ENCODE measurements around the gene SCLY. TPM values are rescaled to one million over a fixed set of nuclear protein-coding genes. Genes with fewer than 3 reads are reported as not detected.
A peak's percentile ranks its signal among the peaks of the same experiment; 100 is the strongest.

SCLY gene
- total and polyA plus RNA-seq, 2 of the 13 experiments (the other 11 are each of a cell fraction or from before 2014, with no cell fraction given), result 27.9 to 38.6 TPM

DNA sequence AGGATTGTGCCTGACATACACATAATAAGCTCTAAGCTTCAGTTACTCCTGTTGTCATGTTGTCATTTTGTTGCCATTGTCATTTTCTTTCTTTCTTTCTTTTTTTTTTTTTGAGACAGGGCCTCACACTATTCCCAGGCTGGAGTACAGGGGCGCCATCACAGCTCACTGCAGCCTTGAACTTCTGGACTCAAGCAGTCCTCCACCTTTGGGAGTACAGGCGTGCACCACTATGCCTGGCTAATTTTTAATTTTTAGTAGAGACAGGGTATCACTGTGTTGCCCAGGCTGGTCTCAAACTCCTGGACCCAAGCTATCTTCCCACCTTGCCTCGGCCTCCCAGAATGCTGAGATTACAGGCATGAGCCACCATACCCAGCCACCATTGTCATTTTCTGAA, 30.9 kb upstream of the SCLY start:
- Histone ChIP-seq H3K9me3 (ENCODE audit: low read length) (no peaks in the 10 kb centered on the region), H3K27me3 (ENCODE audit: control insufficient read depth in 1 of 2, insufficient read depth in 2 of 2, low read length in 2 of 2) (no peaks in the 10 kb centered on the region), H4K20me1 (ENCODE audit: insufficient read depth, low read length) (no peaks in the 10 kb centered on the region), H3K4me1 (ENCODE audit: insufficient read depth, low read length) (peaks cover 14% of the 10 kb centered on the region), H3K9ac (ENCODE audit: insufficient read depth, low read depth, low read length) (no peak overlapping the region), H3K4me2 (ENCODE audit: low read depth, low read length) (peak overlapping the region; percentile 28; the same call in 1 of the 2 replicates), H3K4me3 (replicated peaks in 1 of 3; ENCODE audit: insufficient read depth in 1 of 3, low read depth in 2 of 3, low read length in 3 of 3) (no peak overlapping the region), H3K27ac (ENCODE audit: extremely low read length, insufficient read depth, low read length) (peak overlapping the region; percentile 28), H3K79me2 (ENCODE audit: insufficient read depth, low read length) (no peaks in the 10 kb centered on the region), H3K36me3 (replicated peaks in 1 of 2; ENCODE audit: control insufficient read depth in 1 of 2, insufficient read depth in 2 of 2, low read length in 2 of 2) (peaks cover 21 to 44% of the 10 kb centered on the region in 2 experiments), H2AFZ (ENCODE audit: low read length) (no peak overlapping the region)
- 70% methylated on average over 3 of the region's 3 CpGs for WGBS (ENCODE audit: low lambda C conversion rate)
- peak; percentile 61 for FAIRE-seq
- in situ Hi-C loops (cut with HindIII; ENCODE audit: extremely low pct_ligation_motif_present, low pct_unique_long_range_greater_than_20kb) (no loop called here), intact Hi-C loops (cut with micrococcal nuclease; ENCODE audit: unreplicated experiment) (no loop called here)
- BruUV-seq (replicated peaks), result no TSS peak
- ChIA-PET POLR2A (interaction anchor here (2.8 kb wide), 1 partner anchor 31 kb away, joined by 14 read pairs; the partner anchor contains the start of gene SCLY), CTCF (ENCODE audit: low intra/inter-chr PET ratio, low total read pairs) (no interaction called here)
- DNase-seq (ENCODE audit: low spot score), result peak; percentile 42
- peak; percentile 91 for ATAC-seq
- TF ChIP-seq ZNF557 (CRISPR knock-in tag; IDR thresholded peaks at IDR 0.05) (no peak), CREM (IDR thresholded peaks at IDR 0.05) (no peak), CREM (CRISPR knock-in tag; IDR thresholded peaks at IDR 0.05) (no peak), ZNF230 (CRISPR knock-in tag; IDR thresholded peaks at IDR 0.05) (no peak), NFIB (CRISPR knock-in tag; IDR thresholded peaks at IDR 0.05; ENCODE audit: borderline replicate concordance) (no peak), ZNF432 (CRISPR knock-in tag; IDR thresholded peaks at IDR 0.05; ENCODE audit: borderline replicate concordance) (no peak), MYNN (CRISPR knock-in tag; IDR thresholded peaks at IDR 0.05; ENCODE audit: low read depth) (no peak), ZNF773 (CRISPR knock-in tag; IDR thresholded peaks at IDR 0.05; ENCODE audit: borderline replicate concordance) (no peak), ZNF331 (CRISPR knock-in tag; IDR thresholded peaks at IDR 0.05) (no peak), KDM2A (CRISPR knock-in tag; IDR thresholded peaks at IDR 0.05; ENCODE audit: borderline replicate concordance, low read depth) (no peak), SRF (IDR thresholded peaks at IDR 0.05; ENCODE audit: low read depth, low read length) (no peak), KLF11 (CRISPR knock-in tag; IDR thresholded peaks at IDR 0.05) (no peak), POLR2AphosphoS5 (IDR thresholded peaks at IDR 0.05; ENCODE audit: low read depth, low read length) (no peak), BCL3 (CRISPR knock-in tag; IDR thresholded peaks at IDR 0.05) (no peak), ZNF564 (CRISPR knock-in tag; IDR thresholded peaks at IDR 0.05) (no peak), ZNF7 (CRISPR knock-in tag; IDR thresholded peaks at IDR 0.05) (no peak), POLR2G (IDR thresholded peaks at IDR 0.05; ENCODE audit: low read depth, low read length) (no peak)
- TF ChIP-seq, protein P1, sequence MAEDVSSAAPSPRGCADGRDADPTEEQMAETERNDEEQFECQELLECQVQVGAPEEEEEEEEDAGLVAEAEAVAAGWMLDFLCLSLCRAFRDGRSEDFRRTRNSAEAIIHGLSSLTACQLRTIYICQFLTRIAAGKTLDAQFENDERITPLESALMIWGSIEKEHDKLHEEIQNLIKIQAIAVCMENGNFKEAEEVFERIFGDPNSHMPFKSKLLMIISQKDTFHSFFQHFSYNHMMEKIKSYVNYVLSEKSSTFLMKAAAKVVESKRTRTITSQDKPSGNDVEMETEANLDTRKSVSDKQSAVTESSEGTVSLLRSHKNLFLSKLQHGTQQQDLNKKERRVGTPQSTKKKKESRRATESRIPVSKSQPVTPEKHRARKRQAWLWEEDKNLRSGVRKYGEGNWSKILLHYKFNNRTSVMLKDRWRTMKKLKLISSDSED (CRISPR knock-in tag; IDR thresholded peaks at IDR 0.05), result no peak
- TF ChIP-seq, protein P2, sequence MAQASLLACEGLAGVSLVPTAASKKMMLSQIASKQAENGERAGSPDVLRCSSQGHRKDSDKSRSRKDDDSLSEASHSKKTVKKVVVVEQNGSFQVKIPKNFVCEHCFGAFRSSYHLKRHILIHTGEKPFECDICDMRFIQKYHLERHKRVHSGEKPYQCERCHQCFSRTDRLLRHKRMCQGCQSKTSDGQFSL (CRISPR knock-in tag; IDR thresholded peaks at IDR 0.05), result no peak
- TF ChIP-seq, protein P3, sequence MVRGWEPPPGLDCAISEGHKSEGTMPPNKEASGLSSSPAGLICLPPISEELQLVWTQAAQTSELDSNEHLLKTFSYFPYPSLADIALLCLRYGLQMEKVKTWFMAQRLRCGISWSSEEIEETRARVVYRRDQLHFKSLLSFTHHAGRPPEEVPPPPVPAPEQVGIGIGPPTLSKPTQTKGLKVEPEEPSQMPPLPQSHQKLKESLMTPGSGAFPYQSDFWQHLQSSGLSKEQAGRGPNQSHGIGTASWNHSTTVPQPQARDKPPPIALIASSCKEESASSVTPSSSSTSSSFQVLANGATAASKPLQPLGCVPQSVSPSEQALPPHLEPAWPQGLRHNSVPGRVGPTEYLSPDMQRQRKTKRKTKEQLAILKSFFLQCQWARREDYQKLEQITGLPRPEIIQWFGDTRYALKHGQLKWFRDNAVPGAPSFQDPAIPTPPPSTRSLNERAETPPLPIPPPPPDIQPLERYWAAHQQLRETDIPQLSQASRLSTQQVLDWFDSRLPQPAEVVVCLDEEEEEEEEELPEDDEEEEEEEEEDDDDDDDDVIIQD (CRISPR knock-in tag; IDR thresholded peaks at IDR 0.05; ENCODE audit: low read depth), result no peak
- TF ChIP-seq, protein P4, sequence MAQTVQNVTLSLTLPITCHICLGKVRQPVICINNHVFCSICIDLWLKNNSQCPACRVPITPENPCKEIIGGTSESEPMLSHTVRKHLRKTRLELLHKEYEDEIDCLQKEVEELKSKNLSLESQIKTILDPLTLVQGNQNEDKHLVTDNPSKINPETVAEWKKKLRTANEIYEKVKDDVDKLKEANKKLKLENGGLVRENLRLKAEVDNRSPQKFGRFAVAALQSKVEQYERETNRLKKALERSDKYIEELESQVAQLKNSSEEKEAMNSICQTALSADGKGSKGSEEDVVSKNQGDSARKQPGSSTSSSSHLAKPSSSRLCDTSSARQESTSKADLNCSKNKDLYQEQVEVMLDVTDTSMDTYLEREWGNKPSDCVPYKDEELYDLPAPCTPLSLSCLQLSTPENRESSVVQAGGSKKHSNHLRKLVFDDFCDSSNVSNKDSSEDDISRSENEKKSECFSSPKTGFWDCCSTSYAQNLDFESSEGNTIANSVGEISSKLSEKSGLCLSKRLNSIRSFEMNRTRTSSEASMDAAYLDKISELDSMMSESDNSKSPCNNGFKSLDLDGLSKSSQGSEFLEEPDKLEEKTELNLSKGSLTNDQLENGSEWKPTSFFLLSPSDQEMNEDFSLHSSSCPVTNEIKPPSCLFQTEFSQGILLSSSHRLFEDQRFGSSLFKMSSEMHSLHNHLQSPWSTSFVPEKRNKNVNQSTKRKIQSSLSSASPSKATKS (CRISPR knock-in tag; IDR thresholded peaks at IDR 0.05), result no peak
